GM23338 (cell line): ENCODE measurements around the gene TDRD7. TPM values are rescaled to one million over a fixed set of nuclear protein-coding genes. Genes with fewer than 3 reads are reported as not detected.
"Not testable (repeated sequence)": the region's sequence is repeated elsewhere in the genome, so short reads cannot be mapped to it uniquely, and the experiment has no call there.

Source experiments
- ATAC-seq: fragments of 200-7000 bp; cut with Tn5 transposase; 3 replicates; pipeline ENCODE4 v1.9.1; 2020
- DNase-seq: peaks from one replicate; pipeline ENCODE4 v3.0.0-alpha.2; 2015; ENCODE audit warnings: low spot score
- H2AFZ ChIP-seq: fragments of 200-600 bp; sonication (generic); 2 replicates; pipeline ENCODE4 v1.8.0; 2016; ENCODE audit warnings: antibody characterized with exemption, mild to moderate bottlenecking, moderate library complexity
- H3F3A ChIP-seq: fragments of 200-600 bp; sonication (generic); replicated peaks from 2 replicates; pipeline ENCODE4 v1.8.0; 2017; ENCODE audit warnings: antibody characterized with exemption, mixed run types, low read depth
- H3K27ac ChIP-seq: fragments of 200-600 bp; sonication (generic); 2 replicates; pipeline ENCODE4 v1.6.1; 2016; ENCODE audit warnings: low read depth
- H3K27me3 ChIP-seq: fragments of 200-600 bp; sonication (generic); 2 replicates; pipeline ENCODE4 v1.8.0; 2016; ENCODE audit warnings: mild to moderate bottlenecking, mixed run types, moderate library complexity; ENCODE audit not compliant: insufficient read depth
- H3K36me3 ChIP-seq: fragments of 200-600 bp; sonication (generic); 2 replicates; pipeline ENCODE4 v1.8.0; 2016; ENCODE audit warnings: mild to moderate bottlenecking; ENCODE audit not compliant: insufficient read depth
- H3K4me1 ChIP-seq: fragments of 200-600 bp; sonication (generic); 2 replicates; pipeline ENCODE4 v1.8.0; 2016; ENCODE audit warnings: mild to moderate bottlenecking, moderate library complexity; ENCODE audit not compliant: insufficient read depth
- H3K4me2 ChIP-seq: fragments of 200-600 bp; sonication (generic); 2 replicates; pipeline ENCODE4 v1.7.1; 2017; ENCODE audit warnings: mixed run types
- H3K4me3 ChIP-seq: fragments of 200-600 bp; sonication (generic); 2 replicates; pipeline ENCODE4 v1.6.1; 2016; ENCODE audit warnings: mixed run types
- H3K79me2 ChIP-seq: fragments of 200-600 bp; sonication (generic); replicated peaks from 2 replicates; pipeline ENCODE4 v1.8.0; 2017; ENCODE audit warnings: mild to moderate bottlenecking; ENCODE audit not compliant: insufficient read depth
- H3K9me2 ChIP-seq: fragments of 200-600 bp; sonication (generic); 2 replicates; pipeline ENCODE4 v1.8.0; 2017; ENCODE audit not compliant: insufficient read depth
- H4K20me1 ChIP-seq: fragments of 200-600 bp; sonication (generic); replicated peaks from 2 replicates; pipeline ENCODE4 v1.8.0; 2017; ENCODE audit warnings: mild to moderate bottlenecking; ENCODE audit not compliant: insufficient read depth
- H3K27ac Mint-ChIP-seq: 2 replicates; pipeline ENCODE4 v1.8.0; 2020; ENCODE audit warnings: inconsistent platforms, mild to moderate bottlenecking, moderate library complexity, mixed read lengths
- H3K27me3 Mint-ChIP-seq: 3 replicates; pipeline ENCODE4 v1.8.0; 2022; ENCODE audit warnings: low read depth, mild to moderate bottlenecking, moderate library complexity, mixed read lengths, inconsistent platforms; ENCODE audit not compliant: insufficient read depth, poor library complexity
- H3K36me3 Mint-ChIP-seq: 3 replicates; pipeline ENCODE4 v1.8.0; 2021; ENCODE audit warnings: low read depth, mild to moderate bottlenecking, inconsistent platforms, moderate library complexity, mixed read lengths
- H3K4me1 Mint-ChIP-seq: 3 replicates; pipeline ENCODE4 v1.8.0; 2020; ENCODE audit warnings: mild to moderate bottlenecking, inconsistent platforms, mixed read lengths
- H3K4me3 Mint-ChIP-seq: 3 replicates; pipeline ENCODE4 v1.8.0; 2021; ENCODE audit warnings: moderate library complexity, mild to moderate bottlenecking, inconsistent platforms, mixed read lengths
- H3K9me3 Mint-ChIP-seq: 3 replicates; pipeline ENCODE4 v1.8.0; 2020; ENCODE audit warnings: moderate library complexity, mild to moderate bottlenecking, inconsistent platforms, mixed read lengths
- CREB1 ChIP-seq: fragments of 250-450 bp; sonication (Bioruptor Pico); IDR thresholded peaks from 2 replicates; pipeline ENCODE4 v1.5.0; 2020; ENCODE audit warnings: low read depth, mild to moderate bottlenecking, moderate library complexity
- CTCF ChIP-seq, 2 experiments: fragments of 200-600 bp in 1 of 2; sonication (generic) in 1 of 2; conservative IDR thresholded peaks; 2 replicates each; pipeline versions ENCODE4 v1.5.1 to v1.6.1; 2016 to 2017; ENCODE audit warnings: antibody characterized with exemption in 2 of 2, low read depth in 2 of 2, mild to moderate bottlenecking in 2 of 2, moderate library complexity in 1 of 2
- ETS1 ChIP-seq: IDR thresholded peaks from 2 replicates; pipeline ENCODE4 v1.6.1; 2016; ENCODE audit warnings: antibody characterized with exemption
- EZH2phosphoT487 ChIP-seq: fragments of 200-600 bp; sonication (generic); IDR thresholded peaks from one replicate; pipeline ENCODE4 v1.8.1; 2018; ENCODE audit warnings: antibody characterized with exemption; ENCODE audit not compliant: unreplicated experiment
- JUNB ChIP-seq: IDR thresholded peaks from one replicate; pipeline ENCODE4 v1.6.1; 2016; ENCODE audit warnings: antibody characterized with exemption; ENCODE audit not compliant: unreplicated experiment
- NANOG ChIP-seq: IDR thresholded peaks from 2 replicates; pipeline ENCODE4 v1.6.1; 2016; ENCODE audit warnings: antibody characterized with exemption, borderline replicate concordance
- POLR2AphosphoS5 ChIP-seq: IDR thresholded peaks from 2 replicates; pipeline ENCODE4 v1.6.1; 2016; ENCODE audit warnings: antibody characterized with exemption, low read depth
- ZNF114 ChIP-seq: fragments of 250-450 bp; sonication (Bioruptor Pico); IDR thresholded peaks from 2 replicates; pipeline ENCODE4 v1.5.0; 2020; ENCODE audit warnings: mild to moderate bottlenecking, moderate library complexity
- ZNF331 ChIP-seq: fragments of 250-450 bp; sonication (Bioruptor Pico); IDR thresholded peaks from 2 replicates; pipeline ENCODE4 v1.5.0; 2020; ENCODE audit warnings: low read depth, mild to moderate bottlenecking, moderate library complexity
- polyA plus RNA-seq: library from polyadenylated mRNA; unstranded; fragments of >200 nt; fragmentation: Nextera tagmentation; extraction: Ambion mirVana; gene quantifications from 2 replicates; pipeline ENCODE4 v1.2.1, GENCODE V29; 2016
- total RNA-seq: library from RNA; depleted of rRNA; stranded (reverse); fragments of >200 nt; shearing (Covaris generic); gene quantifications from 2 replicates; pipeline ENCODE4 v1.2.3, GENCODE V29; 2014

The TDRD7 gene
- total and polyA plus RNA-seq, 2 experiments from 2014 or later: 1.7 to 3.1 TPM

- TF ChIP-seq ZNF114: no peak
- TF ChIP-seq POLR2AphosphoS5: no peak
- TF ChIP-seq JUNB: no peak
- no peak for TF ChIP-seq ZNF331
- TF ChIP-seq ETS1: no peak
- TF ChIP-seq CTCF (conservative IDR thresholded peaks at IDR 0.05; ENCODE audit: low read depth in 2 of 2): no peak
- no peak for TF ChIP-seq NANOG
Observed at GRCh38 chr9:97447001-97447400, 35.1 kb downstream of the TDRD7 start (continued).

GRCh38 chr9:97453573-97453972, 41.7 kb downstream of the TDRD7 start:
- not testable (repeated sequence) for ATAC-seq, H3K36me3 Mint-ChIP-seq, H3K4me3 Mint-ChIP-seq

GRCh38 chr9:97456841-97457240, 44.9 kb downstream of the TDRD7 start:
- H3K4me1 ChIP-seq, H3K4me2 ChIP-seq, H3K36me3 ChIP-seq, H3K9me2 ChIP-seq, ATAC-seq, H3K4me3 ChIP-seq, H3K27ac Mint-ChIP-seq, H3K36me3 Mint-ChIP-seq, H3K4me1 Mint-ChIP-seq, H3K79me2 ChIP-seq, H3K27ac ChIP-seq, H4K20me1 ChIP-seq, H2AFZ ChIP-seq, H3F3A ChIP-seq, DNase-seq, H3K4me3 Mint-ChIP-seq, H3K27me3 ChIP-seq, H3K9me3 Mint-ChIP-seq: not testable (repeated sequence)
- peaks cover 10% of the 10 kb centered on the region for H3K27me3 Mint-ChIP-seq

More at GRCh38 chr9:97453573-97453972, 41.7 kb downstream of the TDRD7 start:
- not testable (repeated sequence) for H3K27ac Mint-ChIP-seq, H4K20me1 ChIP-seq, H3K79me2 ChIP-seq, H3K4me1 Mint-ChIP-seq, DNase-seq, H3K36me3 ChIP-seq, H3K9me2 ChIP-seq, H3K4me2 ChIP-seq, H2AFZ ChIP-seq, H3K4me1 ChIP-seq, H3K9me3 Mint-ChIP-seq, H3F3A ChIP-seq, H3K27ac ChIP-seq, H3K4me3 ChIP-seq, H3K27me3 ChIP-seq
- peaks cover 10% of the 10 kb centered on the region for H3K27me3 Mint-ChIP-seq

GRCh38 chr9:97459326-97459725, 47.4 kb downstream of the TDRD7 start:
- H2AFZ ChIP-seq: no peak overlapping the region
- no peak overlapping the region for H3K4me2 ChIP-seq
- no peaks in the 10 kb centered on the region for H3K27me3 ChIP-seq
- H3F3A ChIP-seq: no peaks in the 10 kb centered on the region
- ATAC-seq: no peak
- no peaks in the 10 kb centered on the region for H3K4me1 ChIP-seq
- no peaks in the 10 kb centered on the region for H4K20me1 ChIP-seq
- no peak overlapping the region for H3K4me3 ChIP-seq
- H3K36me3 ChIP-seq: no peaks in the 10 kb centered on the region
- Mint-ChIP-seq H3K4me1 (peaks cover 4% of the 10 kb centered on the region), H3K36me3 (no peaks in the 10 kb centered on the region), H3K4me3 (no peak overlapping the region), H3K27me3 (peaks cover 4% of the 10 kb centered on the region), H3K9me3 (no peaks in the 10 kb centered on the region), H3K27ac (no peak overlapping the region)
- no peaks in the 10 kb centered on the region for H3K79me2 ChIP-seq
- H3K27ac ChIP-seq: no peak overlapping the region
- no peaks in the 10 kb centered on the region for H3K9me2 ChIP-seq
- DNase-seq: no peak
- no peak for TF ChIP-seq ETS1
- TF ChIP-seq ZNF114: no peak
- no peak for TF ChIP-seq NANOG
- TF ChIP-seq CREB1 (CRISPR knock-in tag): no peak
- no peak for TF ChIP-seq JUNB
- no peak for TF ChIP-seq EZH2phosphoT487
- no peak for TF ChIP-seq CTCF (conservative IDR thresholded peaks at IDR 0.05; ENCODE audit: low read depth in 2 of 2)
- TF ChIP-seq ZNF331: no peak
